SHP77 (cell line): Measurements from ENCODE around the gene COL28A1.
A peak's percentile ranks its signal among the peaks of the same experiment; 100 is the strongest.

Experiments
- DNase-seq, 2 experiments: peaks; one replicate each; lab custom pipeline; 2025; lab: John Stamatoyannopoulos, UW

The COL28A1 gene

GRCh38 chr7:7535691-7536090 is at the start of gene COL28A1:
TSS of gene COL28A1 (minus strand) at chr7:7535873. CDS start at chr7:7532875, 2,998 bp downstream.
- DNase-seq = no peak

- DNase-seq = no peak
Observed at GRCh38 chr7:7584653-7585052, 49.0 kb upstream of the COL28A1 start.

GRCh38 chr7:7583731-7584130 is 48.1 kb upstream of the COL28A1 start:
- no peak for DNase-seq

- no peak for DNase-seq
Observed at GRCh38 chr7:7582596-7582995, 46.9 kb upstream of the COL28A1 start.

- DNase-seq = no peak
Observed at GRCh38 chr7:7581531-7582179, 46.0 kb upstream of the COL28A1 start.

- DNase-seq = no peak
Observed at GRCh38 chr7:7579638-7580037, 44.0 kb upstream of the COL28A1 start.

- DNase-seq = no peak
Observed at GRCh38 chr7:7577888-7578287, 42.2 kb upstream of the COL28A1 start.

- DNase-seq = no peak
Observed at GRCh38 chr7:7576344-7576743, 40.7 kb upstream of the COL28A1 start.

- no peak for DNase-seq
Observed at GRCh38 chr7:7573701-7574100, 38.0 kb upstream of the COL28A1 start.

- no peak for DNase-seq
Observed at GRCh38 chr7:7570584-7570983, 34.9 kb upstream of the COL28A1 start.

- no peak for DNase-seq
Observed at GRCh38 chr7:7569615-7570014, 33.9 kb upstream of the COL28A1 start.

- DNase-seq = no peak
Observed at GRCh38 chr7:7569081-7569527, 33.4 kb upstream of the COL28A1 start.

- DNase-seq = no peak
Observed at GRCh38 chr7:7568553-7568952, 32.9 kb upstream of the COL28A1 start.

GRCh38 chr7:7567898-7568531 is 32.3 kb upstream of the COL28A1 start:
- DNase-seq = no peak

- DNase-seq = peak; percentile 62 to 84
Observed at GRCh38 chr7:7566651-7567611, 31.3 kb upstream of the COL28A1 start, which contains the start of gene MIOS. TSS of gene MIOS (plus strand) at chr7:7566884. CDS start at chr7:7572476, 5,592 bp downstream.

GRCh38 chr7:7565746-7566650 is 30.3 kb upstream of the COL28A1 start:
- no peak for DNase-seq

- no peak for DNase-seq
Observed at GRCh38 chr7:7565018-7565680, 29.5 kb upstream of the COL28A1 start.

- no peak for DNase-seq
Observed at GRCh38 chr7:7564323-7564780, 28.7 kb upstream of the COL28A1 start.

GRCh38 chr7:7563813-7564212 is 28.1 kb upstream of the COL28A1 start:
- DNase-seq = no peak

- DNase-seq = no peak
Observed at GRCh38 chr7:7563269-7563668, 27.6 kb upstream of the COL28A1 start.

- DNase-seq = no peak
Observed at GRCh38 chr7:7562736-7563135, 27.1 kb upstream of the COL28A1 start.
